HCT116 (cell line): ENCODE measurements around the gene NLGN4Y.

Experiments used
- ATF3 ChIP-seq: IDR thresholded peaks from 2 replicates; pipeline ENCODE4 v1.6.1; 2012
- CTCF ChIP-seq, 3 experiments: fragments of 200-600 bp in 1 of 3; sonication (generic) in 1 of 3; IDR thresholded peaks in 2 of 3; conservative IDR thresholded peaks in 1 of 3; 2 replicates each; pipeline ENCODE4 v1.5.1; 2012 to 2017; ENCODE audit warnings: low read depth in 2 of 3, low read length in 2 of 3, antibody characterized with exemption in 1 of 3, borderline replicate concordance in 1 of 3, control low read depth in 1 of 3, mild to moderate bottlenecking in 1 of 3, mixed read lengths in 1 of 3, mixed run types in 1 of 3, moderate library complexity in 1 of 3; ENCODE audit not compliant: insufficient read depth in 1 of 3
- MAX ChIP-seq: IDR thresholded peaks from 2 replicates; pipeline ENCODE4 v1.6.1; 2012
- POLR2A ChIP-seq: IDR thresholded peaks from 2 replicates; pipeline ENCODE4 v1.7.0; 2011; ENCODE audit warnings: borderline replicate concordance; ENCODE audit not compliant: insufficient read depth, insufficient read length; ENCODE audit errors: extremely low read depth
- POLR2AphosphoS5 ChIP-seq: IDR thresholded peaks from 2 replicates; pipeline ENCODE4 v1.6.1; 2011; ENCODE audit warnings: mild to moderate bottlenecking, low read depth, low read length, moderate library complexity
- REST ChIP-seq: IDR thresholded peaks from 2 replicates; pipeline ENCODE4 v1.6.1; 2012; ENCODE audit warnings: low read depth
- ZNF274 ChIP-seq: fragments of 200-500 bp; sonication (Bioruptor generic); IDR thresholded peaks from 2 replicates; pipeline ENCODE4 v1.6.1; 2014; ENCODE audit warnings: mild to moderate bottlenecking, low read depth, low read length, inconsistent platforms

GRCh38 chrY:14825728-14826127 lies 301.4 kb downstream of the NLGN4Y start:
- no peak for TF ChIP-seq REST
- no peak for TF ChIP-seq POLR2A
- TF ChIP-seq ATF3, result no peak
- no peak for TF ChIP-seq MAX
- TF ChIP-seq ZNF274, result no peak
- no peak for TF ChIP-seq POLR2AphosphoS5
- TF ChIP-seq CTCF (IDR thresholded peaks at IDR 0.05 in 2 of 3, conservative IDR thresholded peaks at IDR 0.05 in 1 of 3; ENCODE audit: borderline replicate concordance in 1 of 3, insufficient read depth in 1 of 3, low read depth in 2 of 3, low read length in 2 of 3), result no peak
